Left renal pelvis (tissue), 4 donors: ENCODE measurements around the gene ELF1. TPM values are rescaled to one million over a fixed set of nuclear protein-coding genes. Genes with fewer than 3 reads are reported as not detected.
"Not testable (repeated sequence)": the region's sequence is repeated elsewhere in the genome, so short reads cannot be mapped to it uniquely, and the experiment has no call there.

ENCODE experiments used
- DNase-seq, 4 donors: peaks; one replicate each; pipeline ENCODE4 v3.0.0-alpha.2; 2013; ENCODE audit warnings: low read depth in 4 of 4, low spot score in 3 of 4
- polyA plus RNA-seq, 4 donors: library from polyadenylated mRNA; unstranded; fragments of 120-200 nt; gene quantifications; one replicate each; pipeline ENCODE4 v1.2.1, GENCODE V29; 2013; ENCODE audit not compliant: insufficient read length in 4 of 4

ELF1 gene
- polyA plus RNA-seq, 4 donors: 36.2 to 52.3 (median 49.3) TPM

DNA sequence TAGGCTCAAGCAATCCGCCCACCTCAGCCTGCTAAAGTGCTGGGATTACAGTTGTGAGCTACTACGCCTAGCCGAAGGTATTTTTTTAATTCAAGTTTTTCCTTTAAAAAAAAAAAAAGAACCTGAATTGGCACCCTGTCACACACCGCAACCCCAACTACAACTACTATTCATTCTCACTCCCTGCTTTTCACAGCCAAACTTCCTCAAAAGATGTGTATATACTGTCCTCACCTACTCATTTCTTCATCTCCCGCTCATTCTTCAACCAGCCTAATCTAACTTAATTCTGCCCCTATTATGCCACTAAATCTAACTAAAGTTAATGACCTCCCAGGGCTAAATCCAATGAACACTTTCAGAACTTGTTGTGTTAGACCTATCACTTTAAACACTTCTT, 29.5 kb upstream of the ELF1 start:
- no peak for DNase-seq

- not testable (repeated sequence) for DNase-seq
Measured at GRCh38 chr13:41042419-41042818, 23.3 kb upstream of the ELF1 start.

DNA sequence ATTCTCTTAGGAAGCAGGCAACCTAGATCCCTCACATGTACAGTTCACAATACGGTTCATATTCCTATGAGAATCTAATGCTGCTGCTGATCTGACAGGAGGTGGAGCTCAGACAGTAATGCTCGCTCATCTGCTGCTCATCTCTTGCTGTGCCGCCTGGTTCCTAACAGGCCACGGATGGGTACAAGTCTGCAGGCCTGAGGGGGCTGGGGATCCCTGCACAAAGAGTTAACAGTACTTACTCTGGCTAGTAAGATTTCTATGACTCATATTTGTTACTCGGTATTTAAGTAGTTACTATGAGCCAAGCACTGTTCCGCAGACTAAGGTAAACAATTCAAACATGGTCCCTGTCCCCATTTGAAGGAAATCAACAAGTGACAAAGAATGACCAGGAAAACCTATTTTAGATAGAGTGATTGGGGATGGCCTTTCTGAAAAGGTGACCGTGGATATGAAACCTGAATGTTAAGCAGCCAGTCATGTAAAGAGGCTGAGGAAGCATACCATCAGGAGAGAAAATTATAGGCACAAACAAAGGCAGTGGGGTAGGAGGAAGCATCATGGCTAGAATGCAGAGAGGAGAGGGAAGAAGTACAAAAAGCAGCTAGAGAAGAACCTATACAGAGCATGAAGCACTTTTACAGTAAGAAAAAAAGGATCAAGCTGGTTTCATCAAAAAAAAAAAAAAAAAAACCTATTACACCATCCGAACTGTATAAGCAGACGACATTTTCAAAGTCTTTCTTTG, 21.6 kb upstream of the ELF1 start:
- DNase-seq: no peak

- DNase-seq: no peak
Measured at GRCh38 chr13:41039746-41040145, 20.6 kb upstream of the ELF1 start.

DNA sequence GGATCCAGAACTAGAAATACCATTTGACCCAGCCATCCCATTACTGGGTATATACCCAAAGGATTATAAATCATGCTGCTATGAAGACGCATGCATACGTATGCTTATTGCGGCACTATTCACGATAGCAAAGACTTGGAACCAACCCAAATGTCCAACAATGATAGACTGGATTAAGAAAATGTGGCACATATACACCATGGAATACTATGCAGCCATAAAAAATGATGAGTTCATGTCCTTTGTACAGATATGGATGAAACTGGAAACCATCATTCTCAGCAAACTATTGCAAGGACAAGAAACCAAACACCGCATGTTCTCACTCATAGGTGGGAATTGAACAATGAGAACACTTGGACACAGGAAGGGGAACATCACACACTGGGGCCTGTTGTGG, 17.4 kb upstream of the ELF1 start:
- not testable (repeated sequence) for DNase-seq

- no peak for DNase-seq
Measured at GRCh38 chr13:41034881-41035280, 15.8 kb upstream of the ELF1 start.

DNA sequence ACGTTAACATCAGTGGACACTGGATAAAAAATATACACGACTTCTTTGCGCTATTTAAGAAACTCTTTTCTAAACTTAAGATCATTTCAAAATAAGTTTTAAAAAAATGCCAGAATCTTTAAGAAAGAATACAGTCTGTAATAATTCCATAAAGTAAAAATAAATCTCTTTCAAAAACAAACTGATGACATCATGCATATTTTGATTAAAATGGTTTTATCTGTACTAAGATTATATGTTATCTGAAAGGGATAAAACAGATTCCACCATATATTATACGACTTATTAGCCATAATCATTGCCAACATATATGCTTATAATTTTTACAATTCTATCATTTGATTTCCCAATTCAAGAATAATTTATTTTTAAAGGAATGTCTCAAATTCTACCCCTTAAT, 15.3 kb upstream of the ELF1 start:
- no peak for DNase-seq

DNA sequence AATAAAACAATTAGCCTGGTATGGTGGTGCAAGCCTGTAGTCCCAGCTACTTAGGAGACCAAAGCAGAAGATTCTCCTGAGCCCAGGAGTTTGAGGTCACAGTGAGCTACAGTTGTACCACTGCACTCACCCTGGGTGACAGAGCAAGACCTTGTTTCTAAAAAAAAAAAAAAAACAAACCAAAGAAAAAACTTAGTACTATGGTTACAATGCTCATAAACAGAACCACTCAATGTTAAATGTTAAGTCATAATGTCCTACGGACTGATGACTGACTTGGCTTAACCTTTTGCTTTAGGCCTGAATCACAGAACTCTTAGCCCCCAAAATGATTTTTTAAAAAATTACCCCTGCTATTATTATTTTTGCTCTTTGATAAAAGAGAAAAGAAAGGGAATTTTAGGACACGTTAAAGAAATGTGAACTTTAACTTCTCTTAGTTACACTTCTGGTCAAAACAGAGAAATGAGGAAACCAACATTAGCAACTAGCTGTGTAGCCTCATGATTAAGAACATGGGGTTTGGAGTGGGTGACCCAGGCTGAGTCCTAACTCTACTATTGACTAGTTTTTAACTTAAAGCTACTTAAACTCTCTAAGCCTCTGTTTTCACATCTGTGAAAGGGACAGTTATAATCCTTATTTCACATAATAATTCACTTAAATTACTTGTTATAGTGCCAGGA, 13.7 kb upstream of the ELF1 start:
- DNase-seq: no peak

DNA sequence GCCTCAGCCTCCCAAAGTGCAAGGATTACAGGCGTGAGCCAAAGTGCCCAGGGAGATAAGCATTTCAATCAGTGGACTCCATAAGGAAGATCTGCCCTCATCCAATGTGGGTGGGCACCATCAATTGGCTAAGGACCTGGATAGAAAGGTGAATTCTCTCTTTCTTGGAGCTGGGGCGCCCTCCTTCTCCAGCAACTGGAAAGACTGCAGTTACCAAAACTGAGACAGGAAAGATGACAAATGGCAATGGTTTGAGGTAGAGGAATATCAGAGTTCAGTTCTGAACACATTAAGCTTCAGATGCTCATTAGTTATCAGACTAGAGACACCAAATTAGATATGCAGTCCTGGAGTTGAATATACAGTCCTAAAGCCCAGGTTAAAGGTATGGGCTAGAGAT, 10.5 kb upstream of the ELF1 start:
- no peak for DNase-seq

- DNase-seq: no peak
Measured at GRCh38 chr13:41028051-41028450, 8.9 kb upstream of the ELF1 start.

GRCh38 chr13:41026788-41027187, 7.7 kb upstream of the ELF1 start:
- no peak for DNase-seq

- no peak for DNase-seq
Measured at GRCh38 chr13:41025518-41025917, 6.4 kb upstream of the ELF1 start.

DNA sequence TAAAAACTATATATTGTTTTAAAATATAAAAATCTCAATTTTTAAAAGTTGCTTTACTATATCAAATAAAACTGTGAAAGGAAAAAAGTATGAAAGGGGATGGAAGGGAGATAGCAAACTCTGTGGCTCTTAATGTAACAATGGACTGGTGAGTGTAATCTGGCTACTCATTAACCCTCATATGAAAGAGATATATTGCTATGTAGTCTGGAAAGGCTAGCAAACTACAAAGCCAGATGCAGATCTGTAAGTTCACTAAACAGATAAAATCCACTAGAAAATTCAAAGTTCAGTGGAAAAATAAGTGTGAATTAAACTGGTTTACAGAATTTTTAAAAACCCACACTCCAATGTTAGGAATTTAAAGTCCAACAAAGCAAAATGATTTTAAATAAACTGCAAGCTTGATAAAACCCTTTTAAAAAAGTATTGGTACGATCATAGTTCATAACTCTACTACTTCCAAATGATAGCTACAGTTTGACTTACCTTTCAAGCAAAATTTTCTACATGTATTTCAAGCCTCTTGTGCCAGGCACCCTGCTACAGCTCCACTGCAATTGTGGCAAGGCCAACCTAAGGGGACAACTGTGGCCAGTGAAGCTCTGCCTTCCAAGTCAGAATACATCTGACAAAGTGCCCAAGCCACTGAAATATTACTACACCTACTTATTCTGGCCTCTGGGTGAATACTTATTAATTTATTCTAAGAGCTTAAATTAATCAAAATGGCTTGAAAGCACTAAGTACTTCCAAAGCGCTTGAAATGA, 647 bp upstream of the ELF1 start:
- no peak for DNase-seq

DNA sequence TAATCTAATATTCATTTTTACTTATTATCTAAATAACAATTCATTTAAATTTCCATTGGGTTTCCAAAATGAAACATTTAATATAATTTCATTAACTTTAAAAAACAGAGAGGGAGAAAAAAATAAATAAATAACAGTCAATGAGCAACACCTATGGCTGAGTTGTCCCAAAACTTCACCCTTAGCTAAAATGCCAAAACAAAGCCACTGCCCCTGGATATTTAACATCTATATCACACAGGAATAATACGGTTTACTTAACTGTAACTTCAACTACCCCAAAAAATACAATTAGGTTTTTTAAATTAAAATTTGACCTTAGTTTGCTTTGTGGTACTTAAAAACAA, 541 bp downstream of the ELF1 start:
- no peak for DNase-seq

DNA sequence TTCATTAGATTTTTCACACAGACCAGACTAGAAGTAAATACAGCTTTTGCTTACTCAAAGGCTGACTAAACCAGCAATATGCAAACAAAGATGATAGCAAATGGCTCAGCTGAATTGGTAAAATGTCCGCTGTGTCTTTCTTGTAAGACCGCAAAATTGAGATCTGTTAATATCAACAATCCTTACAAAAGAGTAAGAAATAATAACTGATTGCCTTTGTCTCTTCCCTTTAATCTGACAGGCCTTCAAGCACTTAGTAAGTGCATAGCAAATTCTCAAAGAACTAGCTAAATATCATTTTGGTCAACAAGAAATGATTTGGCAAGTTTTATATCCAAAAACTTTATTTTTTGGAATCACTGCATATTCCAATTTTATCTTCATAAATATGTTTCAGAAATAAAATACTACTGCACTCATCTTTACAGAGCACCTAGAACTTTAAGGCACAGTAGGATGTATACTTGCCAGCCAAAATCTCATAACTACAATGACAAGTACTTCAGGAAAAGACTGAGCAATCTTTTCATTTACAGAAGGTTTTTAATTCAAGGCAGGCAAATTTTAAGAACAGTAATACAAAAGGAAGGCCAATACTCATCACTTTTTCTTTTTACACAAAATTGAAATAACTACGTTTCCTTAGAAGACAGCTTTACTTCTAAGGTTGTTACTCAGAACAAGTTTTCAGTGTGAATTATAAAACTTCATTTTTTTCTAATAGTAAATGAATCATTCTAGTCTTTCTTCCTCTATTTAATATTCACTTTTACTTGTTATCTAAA, 1.1 kb downstream of the ELF1 start:
- no peak for DNase-seq

GRCh38 chr13:41017159-41017558, 2.0 kb downstream of the ELF1 start:
- DNase-seq: no peak

GRCh38 chr13:41015920-41016319, 3.2 kb downstream of the ELF1 start:
- DNase-seq: no peak

DNA sequence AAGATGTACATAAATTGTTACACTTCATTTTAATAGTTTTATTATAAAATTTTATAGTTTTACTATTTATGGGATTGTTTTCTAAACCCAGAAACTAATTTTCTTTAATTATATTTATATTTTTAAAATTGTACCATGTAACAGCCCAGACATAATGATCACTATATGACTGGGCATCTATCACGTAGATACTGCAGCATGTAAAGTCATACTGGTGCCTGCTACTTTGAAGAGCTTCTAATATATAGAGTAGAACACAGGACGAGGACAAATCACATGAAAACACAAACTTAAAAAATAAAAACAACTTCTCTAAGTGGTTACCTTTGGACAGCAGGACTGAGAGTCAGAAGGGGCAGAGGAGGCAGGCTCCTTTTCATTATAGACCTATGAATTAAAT, 5.3 kb downstream of the ELF1 start:
- DNase-seq: no peak

DNA sequence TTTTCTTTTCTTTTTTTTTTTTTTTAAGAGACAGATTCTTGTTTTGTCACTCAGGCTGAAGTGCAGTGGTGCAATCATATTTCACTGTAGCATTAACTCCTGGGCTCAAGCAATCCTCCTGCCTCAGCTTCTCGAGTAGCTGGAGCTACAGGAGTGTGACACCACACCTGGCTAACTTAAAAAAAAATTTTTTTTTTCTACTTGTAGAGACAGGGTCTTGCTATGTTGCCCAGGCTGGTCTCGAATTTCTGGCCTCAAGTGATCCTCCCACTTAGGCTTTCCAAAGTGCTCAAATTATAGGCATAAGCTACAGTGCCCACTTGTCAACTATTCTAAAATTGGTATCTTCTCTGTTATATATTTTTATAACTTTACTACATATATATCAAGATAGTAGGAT, 6.6 kb downstream of the ELF1 start:
- DNase-seq: no peak

DNA sequence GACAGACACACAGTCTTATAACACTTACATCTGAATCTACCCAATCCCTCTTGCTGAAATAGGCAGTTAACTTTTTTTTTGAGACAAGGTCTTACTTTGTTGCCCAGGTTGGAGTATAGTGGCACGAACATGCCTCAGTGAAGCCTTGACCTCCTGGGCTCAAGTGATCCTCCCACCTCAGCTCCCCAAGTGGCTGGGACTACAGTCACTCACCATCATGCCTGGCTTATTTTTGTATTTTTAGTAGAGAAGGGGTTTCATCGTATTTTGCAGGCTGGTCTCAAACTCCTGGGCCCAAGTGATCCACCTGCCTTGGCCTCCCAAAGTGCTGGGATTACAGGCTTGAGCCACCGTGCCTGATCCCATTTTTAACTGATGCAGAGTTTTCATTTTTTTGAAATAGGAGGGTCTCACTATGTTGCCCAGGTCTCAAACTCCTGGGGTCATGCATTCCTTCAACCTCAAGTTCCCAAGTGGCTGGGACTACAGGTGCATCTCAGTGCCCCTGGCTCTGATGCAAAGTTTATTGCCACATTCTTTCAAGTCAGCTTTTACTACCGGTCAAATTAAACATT, 7.6 kb downstream of the ELF1 start:
- no peak for DNase-seq
